Medulla oblongata (tissue), 1 donor: ENCODE data around the gene GAPDHS.

Experiments
- DNase-seq: peaks from one replicate; pipeline ENCODE4 v3.0.0-alpha.2; 2015; ENCODE audit errors: extremely low spot score

Gene GAPDHS

GRCh38 chr19:35510626-35510964 lies 22.7 kb upstream of the GAPDHS start:
- DNase-seq, result no peak

GRCh38 chr19:35511337-35511736 lies 21.9 kb upstream of the GAPDHS start:
- DNase-seq, result no peak

GRCh38 chr19:35512831-35513627 lies 20.2 kb upstream of the GAPDHS start:
- no peak for DNase-seq

- no peak for DNase-seq
These were observed 19.5 kb upstream of the GAPDHS start, which contains the start of gene DMKN for GRCh38 chr19:35513628-35514281. Gene DMKN (minus strand): TSS chr19:35513649. CDS start chr19:35513475, 174 bp downstream.

- no peak for DNase-seq
These were observed 18.9 kb upstream of the GAPDHS start for GRCh38 chr19:35514282-35514809.

GRCh38 chr19:35516310-35516709 lies 16.9 kb upstream of the GAPDHS start:
- no peak for DNase-seq

- DNase-seq, result no peak
These were observed 15.9 kb upstream of the GAPDHS start for GRCh38 chr19:35517342-35517741.

- DNase-seq, result no peak
These were observed 14.9 kb upstream of the GAPDHS start for GRCh38 chr19:35518313-35518712.

- no peak for DNase-seq
These were observed 14.0 kb upstream of the GAPDHS start for GRCh38 chr19:35519291-35519690.

- DNase-seq, result no peak
These were observed 12.0 kb upstream of the GAPDHS start for GRCh38 chr19:35521124-35521743.

- DNase-seq, result no peak
These were observed 10.4 kb upstream of the GAPDHS start for GRCh38 chr19:35522745-35523327.

GRCh38 chr19:35524181-35524837 lies 8.9 kb upstream of the GAPDHS start:
- no peak for DNase-seq

GRCh38 chr19:35525873-35526272 lies 7.4 kb upstream of the GAPDHS start:
- no peak for DNase-seq

GRCh38 chr19:35528218-35529038 lies 4.8 kb upstream of the GAPDHS start, which contains the start of gene SBSN:
Gene SBSN (minus strand): TSS chr19:35528311. CDS start chr19:35528281, 30 bp downstream.
- no peak for DNase-seq

- DNase-seq, result no peak
These were observed 3.7 kb upstream of the GAPDHS start for GRCh38 chr19:35529241-35530218.

GRCh38 chr19:35531291-35531690 lies 2.0 kb upstream of the GAPDHS start:
- DNase-seq, result no peak

- no peak for DNase-seq
These were observed 651 bp downstream of the GAPDHS start for GRCh38 chr19:35533822-35534392.

- no peak for DNase-seq
These were observed 1.7 kb downstream of the GAPDHS start for GRCh38 chr19:35534803-35535480.

- DNase-seq, result no peak
These were observed 6.1 kb downstream of the GAPDHS start for GRCh38 chr19:35539314-35539713.
